Peyer's patch (tissue), 4 donors: ENCODE results near the gene TFAP2B. TPM values are rescaled to one million over a fixed set of nuclear protein-coding genes. Genes with fewer than 3 reads are reported as not detected.

Experiments used
- DNase-seq, 3 donors: peaks; one replicate each; pipeline ENCODE4 v3.0.0-alpha.2; 2017 to 2019
- H3K27ac ChIP-seq, 4 donors: fragments of 200-600 bp; sonication (generic); one replicate each; pipeline ENCODE4 v1.5.1; 2016 to 2019
- H3K27me3 ChIP-seq, 2 donors: fragments of 200-600 bp; sonication (generic); one replicate each; pipeline ENCODE4 v1.5.1; 2019
- H3K36me3 ChIP-seq, 3 donors: fragments of 200-600 bp; sonication (generic); one replicate each; pipeline ENCODE4 v1.5.1; 2016 to 2019
- H3K4me1 ChIP-seq, 4 donors: fragments of 200-600 bp; sonication (generic); one replicate each; pipeline ENCODE4 v1.5.1; 2016 to 2019
- H3K4me3 ChIP-seq, 4 donors: fragments of 200-600 bp; sonication (generic); 1 replicate in 3 of 4; 2 replicates in 1 of 4; pipeline ENCODE4 v1.5.1; 2016 to 2019; ENCODE audit warnings: mild to moderate bottlenecking in 1 of 4
- H3K9me3 ChIP-seq, 4 donors: fragments of 200-600 bp; sonication (generic); one replicate each; pipeline ENCODE4 v1.5.1; 2016 to 2019; ENCODE audit warnings: mild to moderate bottlenecking in 1 of 4
- POLR2A ChIP-seq, 2 donors: fragments of 450-650 bp; IDR thresholded peaks; one replicate each; pipeline ENCODE4 v1.5.1; 2017; ENCODE audit warnings: antibody characterized with exemption in 2 of 2, mild to moderate bottlenecking in 2 of 2, moderate library complexity in 2 of 2
- total RNA-seq, 4 donors: library from RNA; depleted of rRNA; stranded (reverse); fragments of >200 nt; gene quantifications; one replicate each; pipeline ENCODE4 v1.1.0, GENCODE V29; 2016
- TF ChIP-seq, protein P1 (sequence below), 6 experiments: fragments of 450-650 bp in 4 of 6; fragments of 200-600 bp in 2 of 6; sonication (generic) in 1 of 6; IDR thresholded peaks; one replicate each; pipeline ENCODE4 v1.5.1; 2017 to 2019; ENCODE audit warnings: antibody characterized with exemption in 6 of 6, mild to moderate bottlenecking in 3 of 6, moderate library complexity in 1 of 6

The TFAP2B gene
- total RNA-seq, 4 donors from 2014 or later, result not detected

DNA sequence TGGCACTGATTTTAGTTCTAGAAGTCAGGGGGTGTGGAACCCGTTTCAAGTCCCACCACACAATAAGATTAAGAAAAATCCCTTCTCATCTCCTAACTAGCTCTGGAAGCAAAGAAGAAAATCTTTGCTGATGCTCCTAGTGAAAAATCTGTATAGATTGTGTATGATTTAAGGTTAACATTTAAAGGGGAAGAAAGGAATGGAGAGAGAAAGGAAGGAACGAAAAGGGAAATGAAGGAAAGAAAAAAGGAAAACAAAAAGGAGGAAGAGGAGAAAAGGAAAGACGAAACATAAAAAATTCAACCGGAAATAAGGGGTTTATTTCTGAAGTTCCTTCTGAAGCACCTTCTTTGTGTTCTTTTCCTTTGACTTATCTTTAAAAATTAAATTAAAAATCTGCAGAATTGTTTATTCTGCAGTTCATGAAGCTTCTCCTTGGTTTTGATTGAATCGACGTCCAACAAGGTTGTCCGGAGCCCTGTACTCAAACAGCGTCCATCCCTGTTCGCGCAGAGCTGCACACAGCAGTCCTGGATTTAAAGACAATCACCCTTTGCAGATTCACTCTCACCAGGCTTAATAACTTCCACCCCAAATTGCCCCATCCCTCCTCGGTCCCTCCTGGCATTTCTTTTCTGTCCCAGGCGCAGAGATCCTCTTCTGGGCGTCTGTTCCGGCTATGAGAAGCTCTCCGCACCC lies 1.6 kb upstream of the TFAP2B start:
- peaks cover 0 to 5% (median 0%) of the 10 kb centered on the region in 4 donors for H3K4me1 ChIP-seq
- no peak overlapping the region for H3K4me3 ChIP-seq
- H3K27me3 ChIP-seq, result peaks cover 0 to 12% of the 10 kb centered on the region in 2 donors
- no peak for DNase-seq
- no peaks in the 10 kb centered on the region for H3K9me3 ChIP-seq
- TF ChIP-seq, protein P1, sequence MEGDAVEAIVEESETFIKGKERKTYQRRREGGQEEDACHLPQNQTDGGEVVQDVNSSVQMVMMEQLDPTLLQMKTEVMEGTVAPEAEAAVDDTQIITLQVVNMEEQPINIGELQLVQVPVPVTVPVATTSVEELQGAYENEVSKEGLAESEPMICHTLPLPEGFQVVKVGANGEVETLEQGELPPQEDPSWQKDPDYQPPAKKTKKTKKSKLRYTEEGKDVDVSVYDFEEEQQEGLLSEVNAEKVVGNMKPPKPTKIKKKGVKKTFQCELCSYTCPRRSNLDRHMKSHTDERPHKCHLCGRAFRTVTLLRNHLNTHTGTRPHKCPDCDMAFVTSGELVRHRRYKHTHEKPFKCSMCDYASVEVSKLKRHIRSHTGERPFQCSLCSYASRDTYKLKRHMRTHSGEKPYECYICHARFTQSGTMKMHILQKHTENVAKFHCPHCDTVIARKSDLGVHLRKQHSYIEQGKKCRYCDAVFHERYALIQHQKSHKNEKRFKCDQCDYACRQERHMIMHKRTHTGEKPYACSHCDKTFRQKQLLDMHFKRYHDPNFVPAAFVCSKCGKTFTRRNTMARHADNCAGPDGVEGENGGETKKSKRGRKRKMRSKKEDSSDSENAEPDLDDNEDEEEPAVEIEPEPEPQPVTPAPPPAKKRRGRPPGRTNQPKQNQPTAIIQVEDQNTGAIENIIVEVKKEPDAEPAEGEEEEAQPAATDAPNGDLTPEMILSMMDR (IDR thresholded peaks at IDR 0.05), result no peak
- no peak for TF ChIP-seq POLR2A (IDR thresholded peaks at IDR 0.05)
- no peak overlapping the region for H3K27ac ChIP-seq
- H3K36me3 ChIP-seq, result no peaks in the 10 kb centered on the region

DNA sequence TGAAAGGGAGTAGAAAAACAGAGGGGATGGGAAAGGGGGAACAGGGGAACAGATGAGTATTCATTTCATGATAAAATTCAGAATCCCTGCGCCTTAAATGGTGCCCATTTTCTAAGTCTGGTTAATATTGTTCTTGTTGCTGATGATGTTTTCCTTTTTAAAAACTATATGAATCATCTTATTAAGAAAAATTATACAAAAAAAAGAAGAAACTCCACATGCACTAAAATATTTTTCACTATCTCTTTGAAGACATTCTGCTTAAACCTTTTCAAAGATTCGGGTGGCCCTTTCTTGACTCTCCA lies 1.1 kb upstream of the TFAP2B start:
- no peak overlapping the region for H3K27ac ChIP-seq
- peaks cover 0 to 12% of the 10 kb centered on the region in 2 donors for H3K27me3 ChIP-seq
- no peak for DNase-seq
- no peaks in the 10 kb centered on the region for H3K9me3 ChIP-seq
- H3K4me3 ChIP-seq, result no peak overlapping the region
- peaks cover 0 to 5% (median 0%) of the 10 kb centered on the region in 4 donors for H3K4me1 ChIP-seq
- no peaks in the 10 kb centered on the region for H3K36me3 ChIP-seq
- TF ChIP-seq POLR2A (IDR thresholded peaks at IDR 0.05), result no peak
- TF ChIP-seq, protein P1 (IDR thresholded peaks at IDR 0.05), result no peak

DNA sequence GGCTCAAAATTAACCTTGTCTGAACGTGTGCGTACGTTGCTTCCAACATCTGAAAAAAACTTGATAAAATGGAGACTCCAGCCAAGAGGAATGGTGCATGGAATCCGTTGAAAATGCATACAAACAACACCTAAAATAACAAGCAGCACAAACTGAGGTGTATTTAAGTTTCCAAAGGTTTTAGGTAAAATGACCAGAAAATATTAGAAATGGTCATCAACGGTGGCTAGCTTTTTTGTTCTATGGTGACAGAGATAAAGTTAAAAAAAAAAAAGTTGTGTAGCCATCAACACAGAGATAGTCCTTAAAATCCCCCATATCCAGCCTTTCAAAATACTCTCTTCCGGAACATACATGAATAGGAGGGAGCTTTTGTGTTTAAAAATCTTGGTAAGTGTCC lies 651 bp upstream of the TFAP2B start:
- no peaks in the 10 kb centered on the region for H3K36me3 ChIP-seq
- no peak overlapping the region for H3K27ac ChIP-seq
- H3K27me3 ChIP-seq, result peaks cover 0 to 12% of the 10 kb centered on the region in 2 donors
- no peaks in the 10 kb centered on the region for H3K9me3 ChIP-seq
- TF ChIP-seq, protein P1 (IDR thresholded peaks at IDR 0.05), result no peak
- no peak for TF ChIP-seq POLR2A (IDR thresholded peaks at IDR 0.05)
- peaks cover 0 to 5% (median 0%) of the 10 kb centered on the region in 4 donors for H3K4me1 ChIP-seq
- no peak overlapping the region for H3K4me3 ChIP-seq
- DNase-seq, result no peak

DNA sequence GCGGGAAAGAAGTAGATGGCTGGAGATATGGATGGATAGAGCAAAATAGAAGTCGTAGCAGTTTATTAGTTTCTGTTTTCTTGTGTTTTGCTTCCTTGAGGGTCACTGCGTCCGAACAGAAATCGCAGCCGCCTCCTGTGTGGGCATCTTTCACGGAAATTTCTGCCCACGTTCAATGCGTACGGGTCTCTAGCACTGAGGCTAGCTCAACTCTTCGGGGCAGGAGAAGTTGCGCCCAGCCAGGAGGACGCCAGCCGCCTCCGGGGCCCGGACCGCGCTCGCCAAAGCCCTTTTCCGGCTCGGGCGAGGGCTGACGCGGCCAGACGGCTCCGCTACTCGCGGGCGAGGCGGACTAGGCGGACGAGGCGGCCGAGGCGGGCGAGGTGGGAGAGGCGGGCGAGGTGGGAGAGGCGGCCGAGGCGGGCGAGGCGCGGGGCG lies 814 bp downstream of the TFAP2B start:
- H3K4me1 ChIP-seq, result peaks cover 0 to 5% (median 0%) of the 10 kb centered on the region in 4 donors
- no peaks in the 10 kb centered on the region for H3K9me3 ChIP-seq
- peaks cover 0 to 26% of the 10 kb centered on the region in 2 donors for H3K27me3 ChIP-seq
- H3K36me3 ChIP-seq, result no peaks in the 10 kb centered on the region
- no peak overlapping the region for H3K27ac ChIP-seq
- DNase-seq, result no peak
- H3K4me3 ChIP-seq, result peak overlapping the region in 2 of 4 donors; percentile 27 to 38
- TF ChIP-seq, protein P1 (IDR thresholded peaks at IDR 0.05), result no peak
- no peak for TF ChIP-seq POLR2A (IDR thresholded peaks at IDR 0.05)

DNA sequence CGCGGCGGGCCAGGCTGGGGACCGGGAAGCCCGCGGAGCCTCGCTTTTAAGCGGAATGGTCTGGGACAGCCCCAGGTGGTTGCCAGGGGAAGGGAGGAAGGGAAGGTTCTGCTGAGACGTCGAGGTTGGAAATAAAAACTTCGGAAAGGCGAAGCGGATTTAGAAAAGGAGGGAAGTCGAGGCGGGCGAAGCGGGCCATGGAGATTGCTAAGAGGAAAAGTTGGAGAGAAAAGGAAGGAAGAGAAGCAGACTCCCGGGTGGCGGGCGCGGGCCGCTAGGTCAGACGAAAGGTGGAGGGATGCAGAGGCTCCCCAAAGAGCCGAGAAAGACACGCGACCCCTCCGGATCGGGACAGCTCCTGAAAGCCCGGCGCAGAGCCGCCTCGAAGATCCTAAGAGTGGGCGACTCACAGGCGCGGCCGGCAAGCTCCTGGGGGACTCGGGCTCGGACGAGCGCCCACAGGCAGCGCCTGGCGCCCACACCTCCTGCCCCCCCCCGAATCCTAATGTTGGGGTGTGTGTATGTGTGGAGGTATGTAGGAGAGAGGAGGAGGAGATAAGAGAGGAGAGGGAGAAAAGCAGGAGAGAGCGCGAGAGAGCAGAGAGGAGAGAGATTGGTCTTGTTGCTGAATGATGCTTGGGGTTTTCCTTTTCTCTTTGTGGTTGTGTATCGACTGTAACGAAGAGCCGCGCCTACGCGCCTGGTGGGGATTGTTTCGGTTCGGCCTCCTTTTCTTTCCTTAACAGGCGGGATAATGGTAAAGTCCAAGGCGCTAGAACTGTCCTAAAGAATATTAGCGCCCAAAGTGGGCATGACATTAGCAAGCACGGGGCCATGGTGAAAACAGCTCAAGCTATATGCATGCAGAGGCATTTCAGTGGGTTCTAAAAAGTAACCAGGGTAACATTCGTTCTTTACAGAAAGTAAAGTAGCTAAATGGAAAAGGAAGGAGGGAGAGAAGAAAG lies 1.5 kb downstream of the TFAP2B start:
- no peak for TF ChIP-seq POLR2A (IDR thresholded peaks at IDR 0.05)
- TF ChIP-seq, protein P1 (IDR thresholded peaks at IDR 0.05), result no peak
- peaks cover 0 to 5% (median 0%) of the 10 kb centered on the region in 4 donors for H3K4me1 ChIP-seq
- H3K27me3 ChIP-seq, result peaks cover 0 to 30% of the 10 kb centered on the region in 2 donors
- H3K27ac ChIP-seq, result no peak overlapping the region
- H3K36me3 ChIP-seq, result no peaks in the 10 kb centered on the region
- DNase-seq, result no peak
- no peaks in the 10 kb centered on the region for H3K9me3 ChIP-seq
- peak overlapping the region in 2 of 4 donors; percentile 27 to 38 for H3K4me3 ChIP-seq
